ENCODE measurements around the gene KIF1B.
"Not testable (repeated sequence)": the region's sequence is repeated elsewhere in the genome, so short reads cannot be mapped to it uniquely, and the experiment has no call there.

The KIF1B gene

GRCh38 chr1:10217748-10218441, 7.5 kb downstream of the KIF1B start:
- TF ChIP-seq, protein P1, sequence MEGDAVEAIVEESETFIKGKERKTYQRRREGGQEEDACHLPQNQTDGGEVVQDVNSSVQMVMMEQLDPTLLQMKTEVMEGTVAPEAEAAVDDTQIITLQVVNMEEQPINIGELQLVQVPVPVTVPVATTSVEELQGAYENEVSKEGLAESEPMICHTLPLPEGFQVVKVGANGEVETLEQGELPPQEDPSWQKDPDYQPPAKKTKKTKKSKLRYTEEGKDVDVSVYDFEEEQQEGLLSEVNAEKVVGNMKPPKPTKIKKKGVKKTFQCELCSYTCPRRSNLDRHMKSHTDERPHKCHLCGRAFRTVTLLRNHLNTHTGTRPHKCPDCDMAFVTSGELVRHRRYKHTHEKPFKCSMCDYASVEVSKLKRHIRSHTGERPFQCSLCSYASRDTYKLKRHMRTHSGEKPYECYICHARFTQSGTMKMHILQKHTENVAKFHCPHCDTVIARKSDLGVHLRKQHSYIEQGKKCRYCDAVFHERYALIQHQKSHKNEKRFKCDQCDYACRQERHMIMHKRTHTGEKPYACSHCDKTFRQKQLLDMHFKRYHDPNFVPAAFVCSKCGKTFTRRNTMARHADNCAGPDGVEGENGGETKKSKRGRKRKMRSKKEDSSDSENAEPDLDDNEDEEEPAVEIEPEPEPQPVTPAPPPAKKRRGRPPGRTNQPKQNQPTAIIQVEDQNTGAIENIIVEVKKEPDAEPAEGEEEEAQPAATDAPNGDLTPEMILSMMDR (IDR thresholded peaks at IDR 0.05), result no peak
- Histone ChIP-seq H3K4me1 (no peaks in the 10 kb centered on the region), H3K9me3 (ENCODE audit: control insufficient read depth, low read length) (no peaks in the 10 kb centered on the region), H3K27me3 (ENCODE audit: control insufficient read depth, insufficient read depth, low read length) (no peaks in the 10 kb centered on the region), H3K4me2 (ENCODE audit: low read length) (no peak overlapping the region), H3K27ac (no peak overlapping the region), H3K4me3 (ENCODE audit: low read depth, low read length) (no peak overlapping the region), H3K9ac (no peak overlapping the region), H3K79me2 (peaks cover 44% of the 10 kb centered on the region), H2AFZ (no peak overlapping the region), H3K36me3 (ENCODE audit: control insufficient read depth, insufficient read depth, low read length) (no peaks in the 10 kb centered on the region)

DNA sequence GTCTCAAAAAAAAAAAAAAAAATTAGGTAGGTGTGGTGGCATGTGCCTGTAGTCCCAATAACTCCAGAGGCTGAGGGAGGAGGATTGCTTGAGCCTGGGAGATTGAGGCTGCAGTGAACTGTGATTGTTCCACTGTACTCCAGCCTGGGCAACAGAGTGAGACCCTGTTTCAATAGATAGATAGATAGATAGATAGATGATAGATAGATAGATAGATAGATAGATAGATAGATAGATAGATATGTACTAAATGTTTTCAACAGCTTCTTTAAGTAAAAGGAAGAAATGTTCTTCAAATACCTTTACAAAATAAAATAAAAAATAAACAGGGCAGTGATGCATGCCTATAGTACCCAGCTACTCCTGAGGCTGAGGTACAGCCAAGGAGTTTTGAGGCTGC, 9.8 kb downstream of the KIF1B start:
- H3K4me2 ChIP-seq (ENCODE audit: low read length), result no peak overlapping the region
- no peak overlapping the region for H3K27ac ChIP-seq
- no peaks in the 10 kb centered on the region for H3K36me3 ChIP-seq (ENCODE audit: control insufficient read depth, insufficient read depth, low read length)
- H3K27me3 ChIP-seq (ENCODE audit: control insufficient read depth, insufficient read depth, low read length), result no peaks in the 10 kb centered on the region
- no peak overlapping the region for H3K4me3 ChIP-seq (ENCODE audit: low read depth, low read length)
- H3K79me2 ChIP-seq, result peaks cover 55% of the 10 kb centered on the region
- TF ChIP-seq, protein P1 (IDR thresholded peaks at IDR 0.05), result no peak
- no peak overlapping the region for H3K9ac ChIP-seq
- H3K9me3 ChIP-seq (ENCODE audit: control insufficient read depth, low read length), result no peaks in the 10 kb centered on the region
- H3K4me1 ChIP-seq, result no peaks in the 10 kb centered on the region
- no peak overlapping the region for H2AFZ ChIP-seq

DNA sequence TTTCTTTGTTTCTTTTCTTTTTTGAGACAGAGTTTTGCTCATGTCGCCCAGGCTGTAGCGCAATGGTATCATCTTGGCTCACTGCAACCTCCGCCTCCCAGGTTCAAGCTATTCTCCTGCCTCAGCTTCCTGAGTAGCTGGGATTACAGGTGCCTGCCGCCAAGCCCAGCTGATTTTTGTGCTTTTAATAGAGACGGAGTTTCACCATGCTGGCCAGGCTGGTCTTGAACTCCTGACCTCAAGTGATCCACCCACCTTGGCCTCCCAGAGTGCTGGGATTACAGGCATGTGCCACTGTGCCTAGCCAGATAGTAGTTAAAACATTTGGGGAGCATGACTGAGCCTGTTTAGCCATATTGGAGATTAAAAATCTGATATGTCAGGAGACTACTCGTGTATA, 10.3 kb downstream of the KIF1B start:
- H3K27me3 ChIP-seq (ENCODE audit: control insufficient read depth, insufficient read depth, low read length); H3K4me2 ChIP-seq (ENCODE audit: low read length); H3K4me1 ChIP-seq; H3K27ac ChIP-seq; H3K4me3 ChIP-seq (ENCODE audit: low read depth, low read length); H2AFZ ChIP-seq; H3K9me3 ChIP-seq (ENCODE audit: control insufficient read depth, low read length); H3K36me3 ChIP-seq (ENCODE audit: control insufficient read depth, insufficient read depth, low read length); H3K9ac ChIP-seq: not testable (repeated sequence)
- peaks cover 54% of the 10 kb centered on the region for H3K79me2 ChIP-seq

GRCh38 chr1:10225573-10225972, 15.2 kb downstream of the KIF1B start:
- TF ChIP-seq, protein P1 (IDR thresholded peaks at IDR 0.05), result no peak
- Histone ChIP-seq H3K4me3 (ENCODE audit: low read depth, low read length) (no peak overlapping the region), H3K79me2 (peaks cover 36% of the 10 kb centered on the region), H3K9ac (no peak overlapping the region), H2AFZ (no peak overlapping the region), H3K4me1 (no peaks in the 10 kb centered on the region), H3K27me3 (ENCODE audit: control insufficient read depth, insufficient read depth, low read length) (no peaks in the 10 kb centered on the region), H3K4me2 (ENCODE audit: low read length) (no peak overlapping the region), H3K36me3 (ENCODE audit: control insufficient read depth, insufficient read depth, low read length) (no peaks in the 10 kb centered on the region), H3K9me3 (ENCODE audit: control insufficient read depth, low read length) (no peaks in the 10 kb centered on the region), H3K27ac (no peak overlapping the region)

DNA sequence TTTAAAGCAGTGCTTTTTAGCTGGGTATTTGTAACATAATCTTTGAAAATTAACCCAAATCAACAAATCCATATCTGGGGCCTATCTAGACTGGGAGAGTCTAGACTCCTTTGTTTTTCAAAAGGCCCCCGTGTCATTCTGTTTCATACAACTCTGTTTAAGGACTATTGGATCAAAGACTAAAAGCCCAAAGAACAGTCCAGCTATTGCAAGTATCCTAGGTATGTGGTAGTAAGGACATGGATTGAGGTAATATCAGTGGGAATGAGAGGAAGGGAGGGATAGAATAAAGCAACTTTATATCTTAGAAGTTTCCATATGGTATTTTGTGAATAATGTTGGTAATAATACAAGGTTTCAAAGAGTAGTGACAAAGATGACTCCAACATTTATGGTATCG, 18.2 kb downstream of the KIF1B start:
- Histone ChIP-seq H3K9ac (no peak overlapping the region), H3K9me3 (ENCODE audit: control insufficient read depth, low read length) (no peaks in the 10 kb centered on the region), H3K27me3 (ENCODE audit: control insufficient read depth, insufficient read depth, low read length) (no peaks in the 10 kb centered on the region), H3K4me1 (no peaks in the 10 kb centered on the region), H3K4me3 (ENCODE audit: low read depth, low read length) (no peak overlapping the region), H3K4me2 (ENCODE audit: low read length) (no peak overlapping the region), H3K27ac (no peak overlapping the region), H2AFZ (no peak overlapping the region), H3K36me3 (ENCODE audit: control insufficient read depth, insufficient read depth, low read length) (no peaks in the 10 kb centered on the region), H3K79me2 (peaks cover 23% of the 10 kb centered on the region)
- TF ChIP-seq, protein P1 (IDR thresholded peaks at IDR 0.05), result no peak
